ENCODE data around the gene CRISP2. TPM values are rescaled to one million over a fixed set of nuclear protein-coding genes. Genes with fewer than 3 reads are reported as not detected.

Gene CRISP2
- total RNA-seq, 1 experiment from 2014 or later: not detected

- Histone ChIP-seq H3K36me3 (ENCODE audit: low read depth) (no peaks in the 10 kb centered on the region), H3K27ac (no peak overlapping the region), H3K9me3 (ENCODE audit: insufficient read depth, low read depth) (no peaks in the 10 kb centered on the region), H3K4me3 (no peak overlapping the region), H3K27me3 (ENCODE audit: insufficient read depth, low read depth) (no peaks in the 10 kb centered on the region), H4K20me1 (ENCODE audit: insufficient read depth) (no peaks in the 10 kb centered on the region), H3K79me2 (ENCODE audit: low read depth) (no peaks in the 10 kb centered on the region), H3K4me2 (no peak overlapping the region), H3K4me1 (replicated peaks; ENCODE audit: insufficient read depth) (no peaks in the 10 kb centered on the region), H3F3A (ENCODE audit: insufficient read depth, low read depth) (no peaks in the 10 kb centered on the region), H2AFZ (no peak overlapping the region), H3K9me2 (ENCODE audit: insufficient read depth) (no peaks in the 10 kb centered on the region)
- TF ChIP-seq EZH2 (IDR thresholded peaks at IDR 0.05; ENCODE audit: low read depth) (no peak), CTCF (conservative IDR thresholded peaks at IDR 0.05) (no peak)
- no peak for DNase-seq
- ChIA-PET POLR2A (ENCODE audit: unreplicated experiment) (no interaction called here), CTCF (no interaction called here)
- intact Hi-C loops (cut with micrococcal nuclease; ENCODE audit: unreplicated experiment): no loop called here
- no TSS peak for BruUV-seq (replicated peaks)
Measured at GRCh38 chr6:49646942-49647341, 66.4 kb downstream of the CRISP2 start.

GRCh38 chr6:49646130-49646824 is 67.1 kb downstream of the CRISP2 start:
- BruUV-seq (replicated peaks): no TSS peak
- no peaks in the 10 kb centered on the region for H3K4me1 ChIP-seq (replicated peaks; ENCODE audit: insufficient read depth)
- H3K4me2 ChIP-seq: no peak overlapping the region
- no peaks in the 10 kb centered on the region for H3K36me3 ChIP-seq (ENCODE audit: low read depth)
- H3K9me3 ChIP-seq (ENCODE audit: insufficient read depth, low read depth): no peaks in the 10 kb centered on the region
- H3K27me3 ChIP-seq (ENCODE audit: insufficient read depth, low read depth): no peaks in the 10 kb centered on the region
- intact Hi-C loops (cut with micrococcal nuclease; ENCODE audit: unreplicated experiment): no loop called here
- H3K9me2 ChIP-seq (ENCODE audit: insufficient read depth): no peaks in the 10 kb centered on the region
- H3K79me2 ChIP-seq (ENCODE audit: low read depth): no peaks in the 10 kb centered on the region
- no peak overlapping the region for H3K4me3 ChIP-seq
- no peak overlapping the region for H3K27ac ChIP-seq
- H4K20me1 ChIP-seq (ENCODE audit: insufficient read depth): no peaks in the 10 kb centered on the region
- ChIA-PET POLR2A (ENCODE audit: unreplicated experiment) (no interaction called here), CTCF (no interaction called here)
- no peak for DNase-seq
- TF ChIP-seq CTCF (conservative IDR thresholded peaks at IDR 0.05): no peak
- no peak for TF ChIP-seq EZH2 (IDR thresholded peaks at IDR 0.05; ENCODE audit: low read depth)
- no peak overlapping the region for H2AFZ ChIP-seq
- no peaks in the 10 kb centered on the region for H3F3A ChIP-seq (ENCODE audit: insufficient read depth, low read depth)

- no peak overlapping the region for H2AFZ ChIP-seq
- no peaks in the 10 kb centered on the region for H3K27me3 ChIP-seq (ENCODE audit: insufficient read depth, low read depth)
- ChIA-PET POLR2A (ENCODE audit: unreplicated experiment) (no interaction called here), CTCF (no interaction called here)
- no peak for TF ChIP-seq CTCF (conservative IDR thresholded peaks at IDR 0.05)
- TF ChIP-seq EZH2 (IDR thresholded peaks at IDR 0.05; ENCODE audit: low read depth): no peak
- H3K9me3 ChIP-seq (ENCODE audit: insufficient read depth, low read depth): no peaks in the 10 kb centered on the region
- H3K36me3 ChIP-seq (ENCODE audit: low read depth): no peaks in the 10 kb centered on the region
- no peak overlapping the region for H3K27ac ChIP-seq
- no peak overlapping the region for H3K4me2 ChIP-seq
- no TSS peak for BruUV-seq (replicated peaks)
- H3K9me2 ChIP-seq (ENCODE audit: insufficient read depth): no peaks in the 10 kb centered on the region
- no peak overlapping the region for H3K4me3 ChIP-seq
- H3K4me1 ChIP-seq (replicated peaks; ENCODE audit: insufficient read depth): no peaks in the 10 kb centered on the region
- intact Hi-C loops (cut with micrococcal nuclease; ENCODE audit: unreplicated experiment): no loop called here
- H4K20me1 ChIP-seq (ENCODE audit: insufficient read depth): no peaks in the 10 kb centered on the region
- H3K79me2 ChIP-seq (ENCODE audit: low read depth): no peaks in the 10 kb centered on the region
- DNase-seq: no peak
- H3F3A ChIP-seq (ENCODE audit: insufficient read depth, low read depth): no peaks in the 10 kb centered on the region
Measured at GRCh38 chr6:49645139-49645538, 68.2 kb downstream of the CRISP2 start.

Other genes with a start within 250 kb of the CRISP2 start
- gene GLYATL3, start 213.6 kb downstream of the CRISP2 start, total RNA-seq (2021): not detected in 2 replicates
- gene C6orf141, start 162.9 kb downstream of the CRISP2 start, total RNA-seq (2021): 12.3 and 21.9 TPM in 2 replicates
- gene RHAG, start 76.7 kb downstream of the CRISP2 start, total RNA-seq (2021): not detected in 2 replicates
- gene CRISP3, start 30.8 kb upstream of the CRISP2 start, total RNA-seq (2021): 0.48 and 0.79 TPM in 2 replicates
- not detected in 2 replicates for gene PGK2, start 73.7 kb upstream of the CRISP2 start, total RNA-seq (2021)
- gene CRISP1, start 153.0 kb upstream of the CRISP2 start, total RNA-seq (2021): not detected in 2 replicates

Data from PC-9 (cell line).